Ovary (tissue), 3 donors: ENCODE results near the gene NIN.

Source experiments
- CTCF ChIP-seq, 3 donors: fragments of 450-650 bp in 2 of 3; fragments of 200-600 bp in 1 of 3; IDR thresholded peaks; one replicate each; pipeline versions ENCODE4 v1.5.1 to v1.8.0; 2016 to 2022; ENCODE audit warnings: antibody characterized with exemption in 3 of 3, mild to moderate bottlenecking in 1 of 3
- EP300 ChIP-seq: sonication (generic); formaldehyde crosslinking; IDR thresholded peaks from one replicate; pipeline ENCODE4 v1.6.1; 2017; ENCODE audit warnings: antibody characterized with exemption
- POLR2A ChIP-seq: fragments of 450-650 bp; IDR thresholded peaks from one replicate; pipeline ENCODE4 v1.6.1; 2017; ENCODE audit warnings: antibody characterized with exemption, mild to moderate bottlenecking, moderate library complexity
- donor health status: DM: no; HTN: no; CAD: no.

DNA sequence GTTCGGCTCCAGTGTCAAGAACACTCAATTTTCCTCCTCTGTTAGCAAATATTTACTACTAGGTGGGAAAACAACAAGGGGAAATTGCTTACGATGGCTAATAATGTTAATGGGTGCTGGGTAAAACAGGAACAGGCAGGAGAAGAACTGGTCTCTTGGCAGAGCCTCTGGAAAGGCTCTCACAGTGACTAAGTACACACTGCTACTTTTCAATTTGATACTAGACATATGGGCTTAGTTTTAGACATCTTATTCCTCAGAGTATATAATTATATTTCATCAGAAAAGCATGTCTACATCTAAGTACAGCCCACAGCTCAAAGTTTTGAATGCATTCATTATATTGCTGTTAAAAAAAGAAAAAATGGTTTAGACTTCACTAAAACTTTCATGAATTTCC, 97.5 kb downstream of the NIN start:
- TF ChIP-seq CTCF (IDR thresholded peaks at IDR 0.05) (no peak), POLR2A (no peak), EP300 (no peak)
